Stimulated activated CD4-positive, alpha-beta T cell treated with anti-CD3 and anti-CD28 coated beads, Interleukin-15, amount 100 ng/mL, for 24 hours (primary cell): Measurements from ENCODE around the gene REG3G.
"Not testable (repeated sequence)": the region's sequence is repeated elsewhere in the genome, so short reads cannot be mapped to it uniquely, and the experiment has no call there.

Experiments
- DNase-seq: peaks from one replicate; pipeline ENCODE4 v3.0.0-alpha.2; 2020

REG3G gene

DNA sequence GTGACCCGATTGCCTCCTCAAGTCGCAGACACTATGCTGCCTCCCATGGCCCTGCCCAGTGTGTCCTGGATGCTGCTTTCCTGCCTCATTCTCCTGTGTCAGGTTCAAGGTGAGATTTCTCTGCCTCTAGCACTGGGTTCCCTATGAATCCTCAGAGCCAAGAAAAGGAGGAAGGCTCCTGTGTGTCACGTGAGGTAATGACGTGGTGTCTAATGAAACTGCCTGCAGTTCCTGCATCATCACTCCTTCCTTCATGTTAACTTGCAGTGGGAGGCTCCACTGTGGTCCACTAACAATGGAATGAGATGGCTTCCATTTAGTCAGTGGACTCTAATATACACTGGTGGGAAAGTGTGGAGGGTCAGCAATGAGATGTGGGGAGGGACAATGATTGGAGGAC lies 559 bp downstream of the REG3G start:
- DNase-seq: no peak

DNA sequence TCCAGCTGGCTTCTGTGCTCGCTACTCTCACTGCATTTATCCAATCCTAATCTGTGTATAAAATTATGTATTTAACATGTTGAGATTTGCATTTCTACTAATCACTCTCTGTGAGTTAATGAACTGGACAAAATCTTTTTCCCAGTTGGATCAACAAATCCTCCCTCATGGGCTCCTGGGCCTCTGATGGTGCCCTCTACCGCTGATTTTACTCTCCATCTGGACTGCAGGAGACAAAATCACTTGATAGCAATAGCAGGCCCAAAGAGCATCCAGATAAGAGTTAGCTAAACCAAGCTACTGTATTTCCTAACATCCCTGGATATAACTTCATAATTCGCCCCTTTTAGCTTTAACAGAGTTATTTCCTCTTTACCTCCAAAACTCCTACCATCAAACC lies 14.4 kb downstream of the REG3G start:
- no peak for DNase-seq

GRCh38 chr2:79041032-79041448 lies 15.5 kb downstream of the REG3G start:
- no peak for DNase-seq

GRCh38 chr2:79053486-79053885 lies 28.0 kb downstream of the REG3G start:
- not testable (repeated sequence) for DNase-seq

DNA sequence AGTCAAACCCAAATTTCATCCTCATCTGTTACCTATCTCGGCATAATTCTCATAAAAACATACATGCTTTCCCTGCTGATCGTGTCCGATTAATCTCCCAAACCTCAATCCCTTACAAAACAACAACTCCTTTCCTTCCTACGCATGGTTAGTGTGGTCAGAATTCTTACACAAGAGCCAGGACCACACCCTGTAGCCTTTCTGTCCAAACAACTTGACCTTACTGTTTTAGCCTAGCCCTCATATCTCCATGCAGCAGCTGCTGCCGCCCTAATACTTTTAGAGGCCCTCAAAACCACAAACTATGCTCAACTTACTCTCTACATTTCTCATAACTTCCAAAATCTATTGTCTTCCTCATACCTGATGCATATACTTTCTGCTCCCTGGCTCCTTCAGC lies 29.3 kb downstream of the REG3G start:
- DNase-seq: not testable (repeated sequence)

- DNase-seq: no peak
Measured at GRCh38 chr2:79065201-79065600, 39.7 kb downstream of the REG3G start.

DNA sequence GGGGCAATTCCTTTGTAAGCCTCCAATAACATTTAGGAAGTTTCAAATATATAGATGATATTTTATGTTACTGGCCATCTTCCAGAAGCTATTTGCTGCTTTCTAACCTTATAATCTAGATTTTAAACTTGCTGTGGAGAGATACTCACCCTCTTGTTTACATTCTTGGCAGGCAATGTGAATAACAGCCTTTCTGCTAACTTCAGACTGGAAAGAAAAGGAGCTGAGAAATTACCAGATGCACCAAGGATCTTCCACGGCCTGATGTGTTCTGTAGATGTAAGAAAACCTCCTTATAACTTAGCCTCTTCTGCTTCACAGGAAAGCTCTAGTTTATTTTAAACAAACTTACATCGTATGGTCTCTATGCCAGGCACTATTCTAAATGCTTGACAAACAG lies 45.6 kb downstream of the REG3G start:
- no peak for DNase-seq
